HepG2 (cell line): Measurements from ENCODE around the gene JMJD8. TPM values are rescaled to one million over a fixed set of nuclear protein-coding genes. Genes with fewer than 3 reads are reported as not detected.

Experiments used
- ATAC-seq: fragments of 200-7000 bp; cut with Tn5 transposase; 3 replicates; pipeline ENCODE4 v1.9.1; 2020; ENCODE audit warnings: mild to moderate bottlenecking, moderate library complexity
- BruUV-seq: library from RNA; stranded (reverse); fragments of 400-500 nt; replicated peaks from 2 replicates; lab custom pipeline; 2021; lab: Mats Ljungman, UMichigan
- CTCF ChIA-PET: fragments of 300-600 bp; formaldehyde crosslinking; extraction: SDS; loops from one replicate; lab custom pipeline; 2021; ENCODE audit warnings: low total read pairs, inconsistent platforms, low intra/inter-chr PET ratio; lab: Yijun Ruan, JAX
- POLR2A ChIA-PET: fragments of 350-600 bp; sonication (Branson Sonifier 250); formaldehyde crosslinking; loops from one replicate; lab custom pipeline; 2020; ENCODE audit warnings: antibody characterized with exemption, inconsistent platforms; lab: Yijun Ruan, JAX
- DNase-seq: peaks from one replicate; pipeline ENCODE4 v3.0.0-alpha.2; 2015; ENCODE audit warnings: low spot score
- FAIRE-seq: peaks from 3 replicates; lab custom pipeline; 2011; peaks lifted over from hg19 to GRCh38; lab: Jason Lieb, UNC
- H2AFZ ChIP-seq: one replicate; pipeline ENCODE4 v1.6.1; 2011; ENCODE audit warnings: low read length, inconsistent platforms
- H3K27ac ChIP-seq: fragments of 300-600 bp; 3 replicates; pipeline ENCODE4 v1.8.0; 2011; ENCODE audit warnings: mixed run types, mild to moderate bottlenecking, mixed read lengths, low read length, inconsistent platforms; ENCODE audit not compliant: insufficient read depth; ENCODE audit errors: extremely low read length
- H3K27me3 ChIP-seq, 2 experiments: fragments of 200-600 bp in 1 of 2; 2 replicates in 1 of 2; 3 replicates in 1 of 2; pipeline versions ENCODE4 v1.6.0 to v1.8.0; 2011; ENCODE audit warnings: low read length in 2 of 2, mild to moderate bottlenecking in 2 of 2, moderate library complexity in 2 of 2, inconsistent platforms in 1 of 2; ENCODE audit not compliant: insufficient read depth in 2 of 2, control insufficient read depth in 1 of 2
- H3K36me3 ChIP-seq, 2 experiments: fragments of 200-600 bp in 1 of 2; replicated peaks in 1 of 2; 2 replicates in 1 of 2; 3 replicates in 1 of 2; pipeline versions ENCODE4 v1.5.1 to v1.8.0; 2011; ENCODE audit warnings: low read length in 2 of 2, inconsistent platforms in 1 of 2; ENCODE audit not compliant: insufficient read depth in 2 of 2, control insufficient read depth in 1 of 2
- H3K4me1 ChIP-seq: 2 replicates; pipeline ENCODE4 v1.5.1; 2012; ENCODE audit warnings: low read length, inconsistent platforms; ENCODE audit not compliant: insufficient read depth
- H3K4me2 ChIP-seq: 2 replicates; pipeline ENCODE4 v1.6.0; 2011; ENCODE audit warnings: low read depth, low read length, inconsistent platforms
- H3K4me3 ChIP-seq, 3 experiments: fragments of 200-600 bp in 1 of 3; sonication (generic), shearing (Covaris generic) in 1 of 3; replicated peaks in 1 of 3; 2 replicates each; pipeline ENCODE4 v1.5.1; 2011 to 2016; ENCODE audit warnings: low read length in 3 of 3, inconsistent platforms in 2 of 3, low read depth in 2 of 3, mild to moderate bottlenecking in 2 of 3, control low read depth in 1 of 3, mixed read lengths in 1 of 3; ENCODE audit not compliant: insufficient read depth in 1 of 3
- H3K79me2 ChIP-seq: one replicate; pipeline ENCODE4 v1.6.1; 2011; ENCODE audit warnings: low read length, inconsistent platforms; ENCODE audit not compliant: insufficient read depth
- H3K9ac ChIP-seq: 2 replicates; pipeline ENCODE4 v1.6.0; 2011; ENCODE audit warnings: mild to moderate bottlenecking, low read depth, low read length, inconsistent platforms; ENCODE audit not compliant: insufficient read depth
- H3K9me3 ChIP-seq: 2 replicates; pipeline ENCODE4 v1.5.1; 2012; ENCODE audit warnings: mild to moderate bottlenecking, low read length
- H4K20me1 ChIP-seq: 2 replicates; pipeline ENCODE4 v1.6.0; 2011; ENCODE audit warnings: inconsistent platforms, mild to moderate bottlenecking, low read length, moderate library complexity; ENCODE audit not compliant: insufficient read depth
- AGO1 ChIP-seq: fragments of 200-400 bp; formaldehyde crosslinking; IDR thresholded peaks from 2 replicates; pipeline ENCODE4 v1.6.1; 2017; ENCODE audit warnings: mild to moderate bottlenecking, low read depth, low read length, moderate library complexity; ENCODE audit not compliant: poor library complexity, severe bottlenecking
- AGO2 ChIP-seq: fragments of 200-400 bp; formaldehyde crosslinking; optimal IDR thresholded peaks from 2 replicates; pipeline ENCODE3; 2017; ENCODE audit warnings: mild to moderate bottlenecking, low read depth, low read length, moderate library complexity
- ELK4 ChIP-seq: sonication (generic); formaldehyde crosslinking; IDR thresholded peaks from 2 replicates; pipeline ENCODE4 v1.9.0; 2021; ENCODE audit warnings: missing genetic modification reagents, borderline replicate concordance
- GABPA ChIP-seq, 2 experiments: IDR thresholded peaks; 2 replicates each; pipeline ENCODE4 v1.6.1; 2011 to 2016; ENCODE audit warnings: low read depth in 2 of 2, low read length in 1 of 2, missing biosample characterization in 1 of 2, missing genetic modification characterization in 1 of 2
- HDAC1 ChIP-seq: sonication (generic); formaldehyde crosslinking; IDR thresholded peaks from 2 replicates; pipeline ENCODE4 v1.5.1; 2020; ENCODE audit warnings: mild to moderate bottlenecking, missing genetic modification reagents
- HNRNPL ChIP-seq: fragments of 200-400 bp; formaldehyde crosslinking; IDR thresholded peaks from 2 replicates; pipeline ENCODE4 v1.6.1; 2017; ENCODE audit warnings: mild to moderate bottlenecking, low read depth, low read length
- KAT7 ChIP-seq: IDR thresholded peaks from 2 replicates; pipeline ENCODE4 v1.6.1; 2018; ENCODE audit warnings: borderline replicate concordance, missing compliant biosample characterization
- NR2F2 ChIP-seq: IDR thresholded peaks from 2 replicates; pipeline ENCODE4 v1.6.1; 2012; ENCODE audit warnings: low read depth, inconsistent platforms, borderline replicate concordance
- PREB ChIP-seq: sonication (generic); formaldehyde crosslinking; IDR thresholded peaks from 2 replicates; pipeline ENCODE4 v1.4.0; 2020; ENCODE audit warnings: missing genetic modification reagents
- PTBP1 ChIP-seq: fragments of 200-400 bp; formaldehyde crosslinking; IDR thresholded peaks from 2 replicates; pipeline ENCODE4 v1.6.1; 2018; ENCODE audit warnings: low read length, low read depth; ENCODE audit not compliant: poor library complexity, severe bottlenecking
- RBFOX2 ChIP-seq: fragments of 200-400 bp; formaldehyde crosslinking; IDR thresholded peaks from 2 replicates; pipeline ENCODE4 v1.6.1; 2017; ENCODE audit warnings: low read depth, mild to moderate bottlenecking, low read length
- SIN3B ChIP-seq: fragments of 150-350 bp; IDR thresholded peaks from 2 replicates; pipeline ENCODE4 v1.6.1; 2014; ENCODE audit warnings: low read length
- STAT5B ChIP-seq: sonication (generic); formaldehyde crosslinking; IDR thresholded peaks from 2 replicates; pipeline ENCODE4 v1.4.0; 2020; ENCODE audit warnings: missing genetic modification reagents
- ZBTB20 ChIP-seq: sonication (generic); formaldehyde crosslinking; IDR thresholded peaks from 2 replicates; pipeline ENCODE4 v1.8.1; 2023; ENCODE audit warnings: missing genetic modification reagents, low read depth, mild to moderate bottlenecking, borderline replicate concordance
- ZBTB38 ChIP-seq: sonication (generic); formaldehyde crosslinking; IDR thresholded peaks from 2 replicates; pipeline ENCODE4 v1.5.1; 2020; ENCODE audit warnings: mild to moderate bottlenecking, missing genetic modification reagents
- ZKSCAN8 ChIP-seq: IDR thresholded peaks from 2 replicates; pipeline ENCODE4 v1.6.1; 2016; ENCODE audit warnings: borderline replicate concordance, missing genetic modification reagents, missing compliant biosample characterization
- ZNF3 ChIP-seq: IDR thresholded peaks from 2 replicates; pipeline ENCODE4 v1.7.0; 2017; ENCODE audit warnings: inconsistent platforms
- ZNF460 ChIP-seq: sonication (generic); formaldehyde crosslinking; IDR thresholded peaks from 2 replicates; pipeline ENCODE4 v1.5.1; 2020; ENCODE audit warnings: missing genetic modification reagents, mild to moderate bottlenecking, borderline replicate concordance
- ZNF549 ChIP-seq: sonication (generic); formaldehyde crosslinking; IDR thresholded peaks from 2 replicates; pipeline ENCODE4 v1.5.0; 2020; ENCODE audit warnings: missing genetic modification reagents
- ZNF672 ChIP-seq: sonication (generic); formaldehyde crosslinking; IDR thresholded peaks from 2 replicates; pipeline ENCODE4 v1.8.1; 2022; ENCODE audit warnings: missing genetic modification reagents
- ZNF781 ChIP-seq: sonication (generic); formaldehyde crosslinking; IDR thresholded peaks from 2 replicates; pipeline ENCODE4 v1.5.1; 2020; ENCODE audit warnings: borderline replicate concordance, mild to moderate bottlenecking, missing genetic modification reagents; ENCODE audit errors: not compliant biosample characterization
- WGBS: methylation state at CpG from one replicate; pipeline ENCODE4 v1.1.6; 2017; ENCODE audit warnings: low lambda C conversion rate; 5-methylcytosine and 5-hydroxymethylcytosine counted together
- in situ Hi-C: cut with HindIII; loops from 2 replicates; pipeline ENCODE4 v1.10.0; 2017; ENCODE audit warnings: low pct_unique_long_range_greater_than_20kb; ENCODE audit not compliant: extremely low pct_ligation_motif_present
- intact Hi-C: fragments of 100-400 bp; cut with micrococcal nuclease; formaldehyde crosslinking; loops from one replicate; pipeline ENCODE4 v1.10.0; 2022; ENCODE audit not compliant: unreplicated experiment
- polyA plus RNA-seq, 8 experiments: library from polyadenylated mRNA; depleted of rRNA in 3 of 8; stranded (reverse) in 7 of 8; unstranded in 1 of 8; fragments of >200 nt; fragmentation: Illumina TruSeq in 4 of 8; extraction: Trizol in 4 of 8; gene quantifications; 2 replicates each; pipeline versions ENCODE4 v1.2.1 to v1.2.3, GENCODE V29; 2011 to 2016; ENCODE audit warnings: low read depth in 4 of 8, missing spikeins in 1 of 8, mixed read lengths in 1 of 8; ENCODE audit not compliant: insufficient read depth in 1 of 8
- total RNA-seq, 5 experiments: library from RNA; depleted of rRNA; stranded (reverse); fragments of >200 nt; fragmentation: Illumina TruSeq; extraction: Trizol; gene quantifications; 2 replicates each; pipeline ENCODE4 v1.2.3, GENCODE V29; 2016; ENCODE audit warnings: low read depth in 1 of 5

The JMJD8 gene
- total and polyA plus RNA-seq, 2 of the 13 experiments (the other 11 are each of a cell fraction or from before 2014, with no cell fraction given): 2.6 to 11.8 TPM

GRCh38 chr16:674214-674881 lies 9.8 kb downstream of the JMJD8 start (continued):
- TF ChIP-seq ELK4 (CRISPR knock-in tag) (no peak), KAT7 (CRISPR knock-in tag) (no peak), HNRNPL (0 out of 2 replicates have a peak, but pooled peaks have one; percentile 59), ZNF549 (CRISPR knock-in tag) (no peak), STAT5B (no peak), HDAC1 (CRISPR knock-in tag) (no peak), NR2F2 (no peak)

- Histone ChIP-seq H2AFZ (no peak overlapping the region), H3K4me2 (no peak overlapping the region), H3K4me1 (peaks cover 35% of the 10 kb centered on the region), H4K20me1 (no peaks in the 10 kb centered on the region), H3K9me3 (no peaks in the 10 kb centered on the region), H3K9ac (no peak overlapping the region), H3K27me3 (no peaks in the 10 kb centered on the region), H3K36me3 (peaks cover 22 to 42% of the 10 kb centered on the region in 2 experiments; a peak in 4 of 5 replicates), H3K79me2 (peaks cover 13% of the 10 kb centered on the region), H3K4me3 (no peak overlapping the region), H3K27ac (no peak overlapping the region)
- FAIRE-seq (no peak), DNase-seq (no peak), ATAC-seq (no peak)
- intact Hi-C loops: no loop called here
- POLR2A ChIA-PET: no interaction called here
- CTCF ChIA-PET: no interaction called here
- TSS peak; percentile 17 for BruUV-seq
- WGBS: 100% methylated on average over 2 of the region's 18 CpGs
- in situ Hi-C loops: no loop called here
- TF ChIP-seq ZNF672 (CRISPR knock-in tag) (no peak), AGO2 (peak; percentile 52), PTBP1 (no peak), HNRNPL (0 out of 2 replicates have a peak, but pooled peaks have one; percentile 33), RBFOX2 (peak; percentile 57; the same call in 1 of the 2 replicates), SIN3B (no peak), GABPA (IDR thresholded peaks at IDR 0.05; ENCODE audit: low read depth, low read length) (no peak), GABPA (CRISPR knock-in tag; IDR thresholded peaks at IDR 0.05; ENCODE audit: low read depth) (no peak), ZNF3 (CRISPR knock-in tag) (no peak), ZKSCAN8 (no peak), ZBTB38 (CRISPR knock-in tag) (no peak), PREB (CRISPR knock-in tag) (no peak), ZNF460 (no peak), AGO1 (peak; percentile 67), ZBTB20 (no peak), ZNF781 (CRISPR knock-in tag) (no peak)
Observed at GRCh38 chr16:673399-673991, 10.6 kb downstream of the JMJD8 start.
